A549 (cell line): ENCODE results near the gene TBC1D22A. TPM values are rescaled to one million over a fixed set of nuclear protein-coding genes. Genes with fewer than 3 reads are reported as not detected.

Source experiments
- ATAC-seq, 2 experiments: fragments of 200-7000 bp in 1 of 2; fragments of >200 bp in 1 of 2; cut with Nextera tagmentation in 1 of 2; cut with Tn5 transposase in 1 of 2; 3 replicates each; pipeline versions ENCODE4 v1.8.0 to v1.9.1; 2018 to 2020; ENCODE audit warnings: mild to moderate bottlenecking in 1 of 2, moderate library complexity in 1 of 2
- CTCF ChIA-PET: fragments of 300-600 bp; sonication (Branson Sonifier 250); formaldehyde crosslinking; extraction: SDS; loops from one replicate; lab custom pipeline; 2021; ENCODE audit warnings: antibody characterized with exemption, inconsistent platforms; lab: Yijun Ruan, JAX
- POLR2A ChIA-PET: fragments of 350-600 bp; formaldehyde crosslinking; extraction: SDS; loops from one replicate; lab custom pipeline; 2021; ENCODE audit warnings: antibody characterized with exemption, inconsistent platforms; lab: Yijun Ruan, JAX
- DNase-seq, 2 experiments: peaks; one replicate each; pipeline versions ENCODE4 v3.0.0 to v3.0.0-alpha.2; 2011 to 2016; ENCODE audit warnings: low read depth in 1 of 2, low spot score in 1 of 2
- FAIRE-seq: peaks from 2 replicates; lab custom pipeline; 2011; peaks lifted over from hg19 to GRCh38; lab: Jason Lieb, UNC
- H3K27ac ChIP-seq, 2 experiments: fragments of >200 bp; sonication (Bioruptor Twin); formaldehyde crosslinking; 3 replicates each; pipeline ENCODE4 v1.5.1; 2016 to 2017
- H3K4me1 ChIP-seq: fragments of >200 bp; sonication (Bioruptor Twin); formaldehyde crosslinking; 3 replicates; pipeline ENCODE4 v1.6.1; 2016
- H3K4me2 ChIP-seq: fragments of >200 bp; sonication (Bioruptor Twin); formaldehyde crosslinking; 3 replicates; pipeline ENCODE4 v1.6.1; 2016
- H3K4me3 ChIP-seq: fragments of >200 bp; sonication (Bioruptor Twin); formaldehyde crosslinking; 3 replicates; pipeline ENCODE4 v1.5.1; 2016
- H3K9me3 ChIP-seq: fragments of >200 bp; sonication (Bioruptor Twin); formaldehyde crosslinking; 3 replicates; pipeline ENCODE4 v1.6.1; 2016
- CBX2 ChIP-seq: fragments of 200-600 bp; sonication (generic); IDR thresholded peaks from 2 replicates; pipeline ENCODE4 v1.6.1; 2016; ENCODE audit warnings: low read depth, mild to moderate bottlenecking, borderline replicate concordance
- CBX8 ChIP-seq: fragments of 200-600 bp; sonication (generic); IDR thresholded peaks from 2 replicates; pipeline ENCODE4 v1.6.1; 2016
- CHD4 ChIP-seq: fragments of 200-600 bp; sonication (generic); IDR thresholded peaks from 2 replicates; pipeline ENCODE4 v1.6.1; 2016; ENCODE audit warnings: antibody characterized with exemption, mild to moderate bottlenecking, borderline replicate concordance
- EHF ChIP-seq: fragments of 250-450 bp; sonication (Bioruptor Pico); IDR thresholded peaks from 2 replicates; pipeline ENCODE4 v1.5.0; 2020; ENCODE audit warnings: mild to moderate bottlenecking
- EHMT2 ChIP-seq: fragments of 200-600 bp; sonication (generic); IDR thresholded peaks from 2 replicates; pipeline ENCODE4 v1.6.1; 2016; ENCODE audit warnings: antibody characterized with exemption, low read depth, mild to moderate bottlenecking, moderate library complexity
- FOSL2 ChIP-seq, 2 experiments: fragments of 450-650 bp in 1 of 2; fragments of >200 bp in 1 of 2; sonication (Bioruptor Twin) in 1 of 2; formaldehyde crosslinking; IDR thresholded peaks; 2 replicates each; pipeline versions ENCODE4 v1.5.0 to v1.6.1; 2016 to 2020; ENCODE audit warnings: mild to moderate bottlenecking in 1 of 2, moderate library complexity in 1 of 2
- FOXS1 ChIP-seq: fragments of 250-450 bp; sonication (Bioruptor Pico); IDR thresholded peaks from 2 replicates; pipeline ENCODE4 v1.5.0; 2020; ENCODE audit warnings: mild to moderate bottlenecking, moderate library complexity
- GATA3 ChIP-seq: IDR thresholded peaks from 2 replicates; pipeline ENCODE4 v1.6.1; 2012; ENCODE audit warnings: borderline replicate concordance
- JUN ChIP-seq, 2 experiments: fragments of >200 bp; sonication (Bioruptor Twin); formaldehyde crosslinking; IDR thresholded peaks; 2 replicates in 1 of 2; 3 replicates in 1 of 2; pipeline ENCODE4 v1.6.1; 2016 to 2017
- MAZ ChIP-seq: fragments of 150-350 bp; IDR thresholded peaks from 2 replicates; pipeline ENCODE4 v1.6.1; 2014; ENCODE audit warnings: antibody characterized with exemption, low read depth, low read length, borderline replicate concordance
- NFE2L2 ChIP-seq: fragments of 150-350 bp; conservative IDR thresholded peaks from 2 replicates; pipeline ENCODE4 v1.6.1; 2014; ENCODE audit warnings: low read length
- NPAS2 ChIP-seq: fragments of 250-450 bp; sonication (Bioruptor Pico); IDR thresholded peaks from 2 replicates; pipeline ENCODE4 v1.8.0; 2022; ENCODE audit warnings: mild to moderate bottlenecking, moderate library complexity, borderline replicate concordance
- POLR2A ChIP-seq: IDR thresholded peaks from 2 replicates; pipeline ENCODE4 v1.6.1; 2012; ENCODE audit warnings: mild to moderate bottlenecking, low read length
- POLR2AphosphoS2 ChIP-seq: conservative IDR thresholded peaks from 2 replicates; pipeline ENCODE4 v1.6.1; 2012; ENCODE audit warnings: low read length, improper control_type of control experiment, inconsistent platforms
- RARB ChIP-seq: fragments of 250-450 bp; sonication (Bioruptor Pico); IDR thresholded peaks from 2 replicates; pipeline ENCODE4 v1.8.0; 2021; ENCODE audit warnings: mild to moderate bottlenecking, moderate library complexity
- RCOR1 ChIP-seq: fragments of 150-350 bp; IDR thresholded peaks from 2 replicates; pipeline ENCODE4 v1.6.1; 2014; ENCODE audit warnings: antibody characterized with exemption, low read length, low read depth
- RFX5 ChIP-seq: fragments of 450-650 bp; IDR thresholded peaks from 2 replicates; pipeline ENCODE4 v1.7.1; 2014; ENCODE audit warnings: antibody characterized with exemption, mild to moderate bottlenecking, moderate library complexity
- SMC3 ChIP-seq: fragments of >200 bp; sonication (Bioruptor Twin); formaldehyde crosslinking; IDR thresholded peaks from 3 replicates; pipeline ENCODE4 v1.6.1; 2018; ENCODE audit warnings: inconsistent platforms
- ZSCAN20 ChIP-seq: fragments of 250-450 bp; sonication (Bioruptor Pico); IDR thresholded peaks from 2 replicates; pipeline ENCODE4 v1.8.0; 2022; ENCODE audit warnings: mild to moderate bottlenecking, moderate library complexity
- WGBS: methylation state at CpG from one replicate; pipeline ENCODE4 v1.1.6; 2017; ENCODE audit errors: missing lambda C conversion rate; 5-methylcytosine and 5-hydroxymethylcytosine counted together
- polyA plus RNA-seq, 4 experiments: library from polyadenylated mRNA; depleted of rRNA in 3 of 4; stranded (reverse); fragments of >200 nt; fragmentation: RNase III in 1 of 4; extraction: RNeasy Plus Mini Kit Qiagen cat#74134 plus additional on column Dnase treatment in 1 of 4; gene quantifications; 2 replicates in 3 of 4; 3 replicates in 1 of 4; pipeline ENCODE4 v1.2.3, GENCODE V29; 2011 to 2017
- TF ChIP-seq, protein P1 (sequence below): fragments of >200 bp; sonication (Bioruptor Twin); formaldehyde crosslinking; IDR thresholded peaks from 2 replicates; pipeline ENCODE4 v1.6.1; 2016
- TF ChIP-seq, protein P2 (sequence below): fragments of 450-650 bp; IDR thresholded peaks from 2 replicates; pipeline ENCODE4 v1.6.1; 2014; ENCODE audit warnings: antibody characterized with exemption
- TF ChIP-seq, protein P3 (sequence below): fragments of 200-600 bp; sonication (generic); IDR thresholded peaks from 2 replicates; pipeline ENCODE4 v1.6.1; 2016; ENCODE audit warnings: antibody characterized with exemption, mild to moderate bottlenecking, moderate library complexity
- TF ChIP-seq, protein P4 (sequence below): fragments of >200 bp; sonication (Bioruptor Twin); formaldehyde crosslinking; IDR thresholded peaks from 3 replicates; pipeline ENCODE4 v1.6.1; 2016
- TF ChIP-seq, protein P5 (sequence below): IDR thresholded peaks from 2 replicates; pipeline ENCODE4 v1.6.1; 2012

The TBC1D22A gene
- polyA plus RNA-seq, 2 of the 4 experiments (the other 2 are of a cell fraction), result 8.9 to 10.8 TPM

DNA sequence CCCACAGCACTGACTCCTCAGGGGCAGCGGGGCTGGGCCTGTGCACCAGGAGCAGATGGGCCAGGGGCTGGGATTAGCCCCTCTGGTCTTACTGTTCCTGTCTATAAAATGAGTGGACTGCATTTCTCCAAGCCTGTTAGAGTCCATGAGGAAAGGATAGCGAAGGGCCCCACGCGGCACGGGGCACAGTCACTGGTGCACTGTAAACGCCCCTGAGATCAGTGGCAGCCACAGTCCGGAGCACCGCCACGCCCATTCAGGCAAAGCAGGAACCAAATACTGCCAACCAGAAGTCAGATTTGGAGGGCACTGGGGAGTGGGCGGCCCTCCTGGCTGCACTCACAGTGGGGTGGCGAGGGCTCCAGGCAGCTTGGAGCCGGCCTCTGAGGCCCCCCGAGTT lies 387.5 kb downstream of the TBC1D22A start:
- Histone ChIP-seq H3K4me1 (no peaks in the 10 kb centered on the region), H3K4me2 (no peak overlapping the region), H3K27ac (no peak overlapping the region), H3K9me3 (no peaks in the 10 kb centered on the region), H3K4me3 (no peak overlapping the region)
- FAIRE-seq, result no peak
- ChIA-PET POLR2A (no interaction called here), CTCF (no interaction called here)
- 92% methylated on average over 11 of the region's 13 CpGs for WGBS
- ATAC-seq, result no peak
- TF ChIP-seq RARB (no peak), RFX5 (no peak), MAZ (no peak), CBX8 (no peak), CBX2 (no peak), ZSCAN20 (no peak), POLR2A (no peak), NFE2L2 (no peak), EHMT2 (no peak)
- TF ChIP-seq, protein P1, sequence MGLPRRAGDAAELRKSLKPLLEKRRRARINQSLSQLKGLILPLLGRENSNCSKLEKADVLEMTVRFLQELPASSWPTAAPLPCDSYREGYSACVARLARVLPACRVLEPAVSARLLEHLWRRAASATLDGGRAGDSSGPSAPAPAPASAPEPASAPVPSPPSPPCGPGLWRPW, result no peak
- TF ChIP-seq, protein P2, sequence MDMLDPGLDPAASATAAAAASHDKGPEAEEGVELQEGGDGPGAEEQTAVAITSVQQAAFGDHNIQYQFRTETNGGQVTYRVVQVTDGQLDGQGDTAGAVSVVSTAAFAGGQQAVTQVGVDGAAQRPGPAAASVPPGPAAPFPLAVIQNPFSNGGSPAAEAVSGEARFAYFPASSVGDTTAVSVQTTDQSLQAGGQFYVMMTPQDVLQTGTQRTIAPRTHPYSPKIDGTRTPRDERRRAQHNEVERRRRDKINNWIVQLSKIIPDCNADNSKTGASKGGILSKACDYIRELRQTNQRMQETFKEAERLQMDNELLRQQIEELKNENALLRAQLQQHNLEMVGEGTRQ, result no peak
- no peak for DNase-seq

DNA sequence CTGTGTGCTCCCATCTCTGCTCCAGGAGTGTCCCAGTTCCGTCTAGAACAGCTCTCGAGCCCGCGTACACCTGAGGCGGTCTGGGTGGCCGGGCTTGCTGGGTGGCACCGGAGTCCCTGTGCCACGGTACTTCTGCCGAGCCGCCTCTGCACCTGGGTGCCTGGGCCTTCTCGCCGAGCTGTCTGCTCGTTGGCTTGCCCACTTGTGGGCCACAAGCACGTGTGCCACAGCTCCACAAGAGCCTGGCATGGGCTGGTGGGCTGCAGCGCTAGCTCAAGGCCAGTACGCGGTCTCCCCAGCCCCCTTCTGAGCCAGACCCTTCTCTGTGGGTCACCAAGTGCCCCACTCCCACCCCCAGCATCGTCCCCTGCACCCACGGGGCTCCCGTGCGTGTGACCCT lies 388.0 kb downstream of the TBC1D22A start:
- 60% methylated on average over 1 of the region's 21 CpGs for WGBS

DNA sequence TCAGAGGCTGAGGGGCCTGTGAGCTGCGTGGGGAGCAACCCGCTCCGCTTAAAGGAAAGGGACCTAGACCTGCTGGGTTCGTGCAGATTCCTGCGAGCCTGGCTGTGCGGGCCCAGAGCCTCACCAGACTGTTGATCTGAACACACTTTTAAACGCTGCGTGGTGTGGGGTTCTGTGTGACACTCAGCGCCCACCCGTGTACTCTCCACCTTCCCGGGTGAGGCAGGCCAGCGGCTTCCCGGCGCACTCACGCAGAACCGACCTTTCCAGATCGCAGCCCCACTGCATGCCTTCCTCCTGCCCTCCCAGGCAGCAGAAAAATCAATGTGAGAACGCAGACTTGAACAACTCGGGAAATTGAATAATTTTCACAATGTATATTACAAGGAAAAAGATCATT lies 388.6 kb downstream of the TBC1D22A start:
- TF ChIP-seq NPAS2 (CRISPR knock-in tag), result no peak
- TF ChIP-seq, protein P3, sequence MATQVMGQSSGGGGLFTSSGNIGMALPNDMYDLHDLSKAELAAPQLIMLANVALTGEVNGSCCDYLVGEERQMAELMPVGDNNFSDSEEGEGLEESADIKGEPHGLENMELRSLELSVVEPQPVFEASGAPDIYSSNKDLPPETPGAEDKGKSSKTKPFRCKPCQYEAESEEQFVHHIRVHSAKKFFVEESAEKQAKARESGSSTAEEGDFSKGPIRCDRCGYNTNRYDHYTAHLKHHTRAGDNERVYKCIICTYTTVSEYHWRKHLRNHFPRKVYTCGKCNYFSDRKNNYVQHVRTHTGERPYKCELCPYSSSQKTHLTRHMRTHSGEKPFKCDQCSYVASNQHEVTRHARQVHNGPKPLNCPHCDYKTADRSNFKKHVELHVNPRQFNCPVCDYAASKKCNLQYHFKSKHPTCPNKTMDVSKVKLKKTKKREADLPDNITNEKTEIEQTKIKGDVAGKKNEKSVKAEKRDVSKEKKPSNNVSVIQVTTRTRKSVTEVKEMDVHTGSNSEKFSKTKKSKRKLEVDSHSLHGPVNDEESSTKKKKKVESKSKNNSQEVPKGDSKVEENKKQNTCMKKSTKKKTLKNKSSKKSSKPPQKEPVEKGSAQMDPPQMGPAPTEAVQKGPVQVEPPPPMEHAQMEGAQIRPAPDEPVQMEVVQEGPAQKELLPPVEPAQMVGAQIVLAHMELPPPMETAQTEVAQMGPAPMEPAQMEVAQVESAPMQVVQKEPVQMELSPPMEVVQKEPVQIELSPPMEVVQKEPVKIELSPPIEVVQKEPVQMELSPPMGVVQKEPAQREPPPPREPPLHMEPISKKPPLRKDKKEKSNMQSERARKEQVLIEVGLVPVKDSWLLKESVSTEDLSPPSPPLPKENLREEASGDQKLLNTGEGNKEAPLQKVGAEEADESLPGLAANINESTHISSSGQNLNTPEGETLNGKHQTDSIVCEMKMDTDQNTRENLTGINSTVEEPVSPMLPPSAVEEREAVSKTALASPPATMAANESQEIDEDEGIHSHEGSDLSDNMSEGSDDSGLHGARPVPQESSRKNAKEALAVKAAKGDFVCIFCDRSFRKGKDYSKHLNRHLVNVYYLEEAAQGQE, result no peak
- ATAC-seq (no peak), FAIRE-seq (no peak), DNase-seq (no peak)
- no peaks in the 10 kb centered on the region for H3K4me1 ChIP-seq
- H3K27ac ChIP-seq, result no peak overlapping the region
- 97% methylated on average over 16 of the region's 19 CpGs for WGBS
- ChIA-PET POLR2A (no interaction called here), CTCF (no interaction called here)
- no peaks in the 10 kb centered on the region for H3K9me3 ChIP-seq
- H3K4me2 ChIP-seq, result no peak overlapping the region
- no peak overlapping the region for H3K4me3 ChIP-seq

More for the DNA sequence above, 388.0 kb downstream of the TBC1D22A start:
- Histone ChIP-seq H3K9me3 (no peaks in the 10 kb centered on the region), H3K4me3 (no peak overlapping the region), H3K4me1 (no peaks in the 10 kb centered on the region), H3K27ac (no peak overlapping the region), H3K4me2 (no peak overlapping the region)
- TF ChIP-seq CHD4, result no peak
- ATAC-seq (no peak), DNase-seq (no peak), FAIRE-seq (no peak)
- CTCF ChIA-PET, result no interaction called here
- POLR2A ChIA-PET, result no interaction called here

DNA sequence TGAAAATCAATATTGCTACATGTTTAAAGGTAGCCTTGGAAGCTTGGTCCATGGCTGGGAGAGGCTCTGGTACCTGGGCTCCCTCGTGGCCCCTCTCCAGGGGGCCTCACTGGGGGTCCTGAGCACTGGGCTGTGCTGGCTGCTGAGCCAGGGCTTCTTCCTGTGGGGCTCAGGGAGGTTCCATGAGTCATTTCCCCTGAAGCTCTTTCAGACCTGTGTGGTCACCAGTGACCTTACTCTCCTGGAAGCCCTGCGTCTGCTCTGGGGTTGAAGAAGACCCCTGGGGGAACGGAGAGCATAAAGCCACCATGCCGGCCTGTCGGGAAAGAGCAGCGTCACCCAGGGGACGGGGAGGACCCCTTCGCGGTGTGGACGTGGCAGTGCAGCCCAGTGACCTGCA lies 389.0 kb downstream of the TBC1D22A start:
- 67% methylated on average over 3 of the region's 10 CpGs for WGBS
- no peak for DNase-seq
- CTCF ChIA-PET, result no interaction called here

More for the DNA sequence above, 389.0 kb downstream of the TBC1D22A start:
- Histone ChIP-seq H3K9me3 (no peaks in the 10 kb centered on the region), H3K27ac (no peak overlapping the region), H3K4me1 (no peaks in the 10 kb centered on the region), H3K4me2 (no peak overlapping the region), H3K4me3 (no peak overlapping the region)
- ATAC-seq (no peak), FAIRE-seq (no peak)
- TF ChIP-seq EHF (no peak), GATA3 (no peak), CHD4 (no peak), RFX5 (no peak), RCOR1 (no peak), POLR2AphosphoS2 (no peak), SMC3 (no peak), FOSL2 (IDR thresholded peaks at IDR 0.05) (no peak), FOSL2 (CRISPR knock-in tag; IDR thresholded peaks at IDR 0.05) (no peak), FOXS1 (CRISPR knock-in tag) (no peak), JUN (IDR thresholded peaks at IDR 0.05) (no peak)
- TF ChIP-seq, protein P4, sequence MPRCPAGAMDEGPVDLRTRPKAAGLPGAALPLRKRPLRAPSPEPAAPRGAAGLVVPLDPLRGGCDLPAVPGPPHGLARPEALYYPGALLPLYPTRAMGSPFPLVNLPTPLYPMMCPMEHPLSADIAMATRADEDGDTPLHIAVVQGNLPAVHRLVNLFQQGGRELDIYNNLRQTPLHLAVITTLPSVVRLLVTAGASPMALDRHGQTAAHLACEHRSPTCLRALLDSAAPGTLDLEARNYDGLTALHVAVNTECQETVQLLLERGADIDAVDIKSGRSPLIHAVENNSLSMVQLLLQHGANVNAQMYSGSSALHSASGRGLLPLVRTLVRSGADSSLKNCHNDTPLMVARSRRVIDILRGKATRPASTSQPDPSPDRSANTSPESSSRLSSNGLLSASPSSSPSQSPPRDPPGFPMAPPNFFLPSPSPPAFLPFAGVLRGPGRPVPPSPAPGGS, result no peak
- TF ChIP-seq, protein P5, sequence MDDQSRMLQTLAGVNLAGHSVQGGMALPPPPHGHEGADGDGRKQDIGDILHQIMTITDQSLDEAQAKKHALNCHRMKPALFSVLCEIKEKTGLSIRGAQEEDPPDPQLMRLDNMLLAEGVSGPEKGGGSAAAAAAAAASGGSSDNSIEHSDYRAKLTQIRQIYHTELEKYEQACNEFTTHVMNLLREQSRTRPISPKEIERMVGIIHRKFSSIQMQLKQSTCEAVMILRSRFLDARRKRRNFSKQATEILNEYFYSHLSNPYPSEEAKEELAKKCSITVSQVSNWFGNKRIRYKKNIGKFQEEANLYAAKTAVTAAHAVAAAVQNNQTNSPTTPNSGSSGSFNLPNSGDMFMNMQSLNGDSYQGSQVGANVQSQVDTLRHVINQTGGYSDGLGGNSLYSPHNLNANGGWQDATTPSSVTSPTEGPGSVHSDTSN, result no peak
- POLR2A ChIA-PET, result no interaction called here
